Neutrophil (primary cell): ENCODE measurements around the gene CCR9.
"Not testable (repeated sequence)": the region's sequence is repeated elsewhere in the genome, so short reads cannot be mapped to it uniquely, and the experiment has no call there.

Experiments used
- H3K27ac ChIP-seq: fragments of 200-600 bp; sonication (generic); 2 replicates; pipeline ENCODE4 v1.5.1; 2016; ENCODE audit warnings: mild to moderate bottlenecking, moderate library complexity
- H3K27me3 ChIP-seq: fragments of 200-600 bp; sonication (generic); 2 replicates; pipeline ENCODE4 v1.6.0; 2016; ENCODE audit warnings: mild to moderate bottlenecking
- H3K36me3 ChIP-seq: fragments of 200-600 bp; sonication (generic); 2 replicates; pipeline ENCODE4 v1.5.1; 2017
- H3K4me1 ChIP-seq, 2 experiments: fragments of 200-600 bp in 1 of 2; sonication (generic) in 1 of 2; 1 replicate in 1 of 2; 2 replicates in 1 of 2; pipeline versions ENCODE4 v1.5.1 to v1.6.1; 2013 to 2016; ENCODE audit warnings: low read depth in 1 of 2, low read length in 1 of 2, mild to moderate bottlenecking in 1 of 2, moderate library complexity in 1 of 2; ENCODE audit not compliant: control insufficient read depth in 1 of 2, insufficient read depth in 1 of 2
- H3K4me3 ChIP-seq, 2 experiments: fragments of 200-600 bp in 1 of 2; sonication (generic) in 1 of 2; 1 replicate in 1 of 2; 2 replicates in 1 of 2; pipeline ENCODE4 v1.5.1; 2013 to 2016; ENCODE audit warnings: low read depth in 1 of 2, low read length in 1 of 2, mild to moderate bottlenecking in 1 of 2, moderate library complexity in 1 of 2
- H3K9me3 ChIP-seq: fragments of 200-600 bp; sonication (generic); 2 replicates; pipeline ENCODE4 v1.5.1; 2016
- TF ChIP-seq, protein P1 (sequence below): fragments of 200-600 bp; sonication (generic); IDR thresholded peaks from 2 replicates; pipeline ENCODE4 v1.5.1; 2016; ENCODE audit warnings: antibody characterized with exemption

CCR9 gene

DNA sequence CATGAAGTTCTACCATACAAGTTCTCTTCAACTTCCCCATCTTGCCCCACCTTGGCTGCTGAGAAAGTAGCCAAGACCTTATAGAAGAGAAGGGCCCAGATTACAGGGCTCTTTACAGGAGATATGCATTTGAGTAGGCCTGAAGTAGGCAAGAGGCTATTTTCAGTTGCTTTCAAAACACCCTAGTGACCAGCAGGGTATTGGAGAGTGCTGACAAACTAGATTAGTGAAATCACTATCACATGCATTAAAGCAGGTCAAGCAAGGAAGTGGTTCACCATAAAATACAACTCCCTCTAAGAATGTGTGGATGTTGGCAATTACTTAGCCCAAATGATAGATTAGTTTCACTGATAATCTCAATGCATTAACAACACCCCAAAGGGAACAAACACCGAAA, 41.7 kb upstream of the CCR9 start:
- H3K4me1 ChIP-seq: peaks cover 13 to 15% of the 10 kb centered on the region in 2 experiments
- H3K36me3 ChIP-seq: no peaks in the 10 kb centered on the region
- H3K4me3 ChIP-seq: no peak overlapping the region
- TF ChIP-seq, protein P1, sequence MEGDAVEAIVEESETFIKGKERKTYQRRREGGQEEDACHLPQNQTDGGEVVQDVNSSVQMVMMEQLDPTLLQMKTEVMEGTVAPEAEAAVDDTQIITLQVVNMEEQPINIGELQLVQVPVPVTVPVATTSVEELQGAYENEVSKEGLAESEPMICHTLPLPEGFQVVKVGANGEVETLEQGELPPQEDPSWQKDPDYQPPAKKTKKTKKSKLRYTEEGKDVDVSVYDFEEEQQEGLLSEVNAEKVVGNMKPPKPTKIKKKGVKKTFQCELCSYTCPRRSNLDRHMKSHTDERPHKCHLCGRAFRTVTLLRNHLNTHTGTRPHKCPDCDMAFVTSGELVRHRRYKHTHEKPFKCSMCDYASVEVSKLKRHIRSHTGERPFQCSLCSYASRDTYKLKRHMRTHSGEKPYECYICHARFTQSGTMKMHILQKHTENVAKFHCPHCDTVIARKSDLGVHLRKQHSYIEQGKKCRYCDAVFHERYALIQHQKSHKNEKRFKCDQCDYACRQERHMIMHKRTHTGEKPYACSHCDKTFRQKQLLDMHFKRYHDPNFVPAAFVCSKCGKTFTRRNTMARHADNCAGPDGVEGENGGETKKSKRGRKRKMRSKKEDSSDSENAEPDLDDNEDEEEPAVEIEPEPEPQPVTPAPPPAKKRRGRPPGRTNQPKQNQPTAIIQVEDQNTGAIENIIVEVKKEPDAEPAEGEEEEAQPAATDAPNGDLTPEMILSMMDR: no peak
- H3K27me3 ChIP-seq: peaks cover 79% of the 10 kb centered on the region
- no peak overlapping the region for H3K27ac ChIP-seq
- H3K9me3 ChIP-seq: no peaks in the 10 kb centered on the region

- peaks cover 69% of the 10 kb centered on the region for H3K27me3 ChIP-seq
- no peaks in the 10 kb centered on the region for H3K4me1 ChIP-seq
- no peak overlapping the region for H3K4me3 ChIP-seq
- no peaks in the 10 kb centered on the region for H3K36me3 ChIP-seq
- TF ChIP-seq, protein P1: no peak
- H3K9me3 ChIP-seq: no peaks in the 10 kb centered on the region
- H3K27ac ChIP-seq: no peak overlapping the region
Measured at GRCh38 chr3:45848392-45848791, 38.0 kb upstream of the CCR9 start.

DNA sequence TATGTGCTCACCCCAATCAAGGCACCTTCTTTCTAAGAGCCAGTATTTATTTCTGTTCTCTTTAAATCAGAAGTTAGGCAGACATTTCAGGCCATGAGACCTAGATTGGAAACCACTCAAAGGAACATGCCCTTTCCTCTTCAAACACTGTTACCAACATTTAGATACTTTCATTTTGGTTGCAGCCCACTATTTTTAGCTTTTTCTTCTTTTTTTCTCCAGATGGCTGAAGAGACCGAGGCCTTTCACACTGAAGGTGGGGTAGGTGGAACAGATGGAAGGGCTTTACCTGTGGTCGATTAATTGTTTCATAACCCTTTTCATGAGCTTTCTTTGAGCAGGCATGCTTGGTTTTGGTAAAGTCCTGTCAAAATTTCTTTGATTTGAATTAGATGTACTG, 33.5 kb upstream of the CCR9 start:
- H3K27me3 ChIP-seq: peaks cover 27% of the 10 kb centered on the region
- TF ChIP-seq, protein P1: no peak
- H3K4me3 ChIP-seq: no peak overlapping the region
- no peaks in the 10 kb centered on the region for H3K4me1 ChIP-seq
- H3K27ac ChIP-seq: no peak overlapping the region
- no peaks in the 10 kb centered on the region for H3K9me3 ChIP-seq
- no peaks in the 10 kb centered on the region for H3K36me3 ChIP-seq

DNA sequence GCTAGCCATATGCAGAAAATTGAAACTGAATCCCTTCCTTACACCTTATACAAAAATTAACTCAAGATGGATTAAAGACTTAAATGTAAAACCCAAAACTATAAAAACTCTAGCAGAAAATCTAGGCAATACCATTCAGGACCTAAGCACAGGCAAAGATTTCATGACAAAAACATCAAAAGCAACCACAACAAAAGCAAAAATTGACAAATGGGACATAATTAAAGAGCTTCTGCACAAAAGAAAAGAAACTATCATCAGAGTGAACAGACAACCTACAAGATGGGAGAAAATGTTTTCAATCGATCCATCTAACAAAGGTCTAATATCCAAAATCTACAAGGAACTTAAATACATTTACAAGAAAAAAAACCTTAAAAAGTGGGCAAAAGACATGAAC, 30.0 kb upstream of the CCR9 start:
- not testable (repeated sequence) for H3K27ac ChIP-seq, H3K4me3 ChIP-seq, H3K36me3 ChIP-seq, H3K4me1 ChIP-seq, H3K9me3 ChIP-seq, H3K27me3 ChIP-seq

- H3K36me3 ChIP-seq, H3K4me1 ChIP-seq, H3K9me3 ChIP-seq, H3K4me3 ChIP-seq, H3K27me3 ChIP-seq, H3K27ac ChIP-seq: not testable (repeated sequence)
Measured at GRCh38 chr3:45857024-45857423, 29.3 kb upstream of the CCR9 start.

- H3K9me3 ChIP-seq: no peaks in the 10 kb centered on the region
- H3K27ac ChIP-seq: no peak overlapping the region
- no peaks in the 10 kb centered on the region for H3K4me1 ChIP-seq
- TF ChIP-seq, protein P1: no peak
- H3K4me3 ChIP-seq: no peak overlapping the region
- no peaks in the 10 kb centered on the region for H3K27me3 ChIP-seq
- H3K36me3 ChIP-seq: no peaks in the 10 kb centered on the region
Measured at GRCh38 chr3:45858809-45859543, 27.4 kb upstream of the CCR9 start.

DNA sequence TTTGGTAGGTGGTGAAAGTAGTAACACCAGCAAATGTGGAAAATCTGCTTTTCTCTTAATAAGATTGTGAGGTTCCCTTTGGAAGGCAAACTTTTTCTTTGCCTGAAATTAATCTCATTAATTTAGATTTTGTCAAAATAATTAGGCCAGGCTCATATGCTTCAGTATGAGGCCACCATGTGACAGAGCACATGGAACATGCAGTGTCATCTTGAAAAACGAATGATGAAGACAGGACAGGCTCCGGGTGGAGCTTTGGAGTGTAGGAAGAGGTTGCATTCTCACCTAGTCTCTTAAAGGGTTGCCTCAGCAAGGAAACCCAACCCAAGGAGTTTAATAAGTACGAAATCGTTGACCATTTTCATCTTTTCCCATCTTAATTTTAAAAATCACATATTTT, 25.9 kb upstream of the CCR9 start:
- Histone ChIP-seq H3K4me1 (no peaks in the 10 kb centered on the region), H3K9me3 (no peaks in the 10 kb centered on the region)
- TF ChIP-seq, protein P1: no peak

More for the DNA sequence above, 25.9 kb upstream of the CCR9 start:
- H3K27me3 ChIP-seq: no peaks in the 10 kb centered on the region
- no peak overlapping the region for H3K4me3 ChIP-seq
- H3K36me3 ChIP-seq: no peaks in the 10 kb centered on the region
- no peak overlapping the region for H3K27ac ChIP-seq
